A673 (cell line): ENCODE data around the gene NUDT8. TPM values are rescaled to one million over a fixed set of nuclear protein-coding genes. Genes with fewer than 3 reads are reported as not detected.

Experiments
- BruUV-seq: library from RNA; stranded (reverse); fragments of 400-500 nt; replicated peaks from 2 replicates; lab custom pipeline; 2021; lab: Mats Ljungman, UMichigan
- CTCF ChIA-PET: fragments of 300-600 bp; sonication (Branson Sonifier 250); formaldehyde crosslinking; loops from one replicate; lab custom pipeline; 2022; ENCODE audit warnings: antibody characterized with exemption; lab: Charles Lee
- POLR2A ChIA-PET: fragments of 300-600 bp; sonication (Branson Sonifier 250); formaldehyde crosslinking; loops from one replicate; lab custom pipeline; 2022; ENCODE audit warnings: antibody characterized with exemption; ENCODE audit not compliant: low non-redundant PET; lab: Charles Lee
- DNase-seq: peaks from one replicate; pipeline ENCODE4 v3.0.0-alpha.2; 2015; ENCODE audit warnings: low spot score
- H3K27ac ChIP-seq: fragments of 200-600 bp; sonication (generic); 2 replicates; pipeline ENCODE4 v1.5.1; 2016; ENCODE audit warnings: mixed run types, low read depth, mild to moderate bottlenecking, mixed read lengths, antibody characterized with exemption, low read length; ENCODE audit not compliant: poor library complexity, severe bottlenecking
- H3K27me3 ChIP-seq: fragments of 200-600 bp; sonication (generic); replicated peaks from 2 replicates; pipeline ENCODE4 v1.6.1; 2017; ENCODE audit warnings: mixed run types, low read depth, mild to moderate bottlenecking, mixed read lengths, antibody characterized with exemption, low read length; ENCODE audit not compliant: insufficient read depth, poor library complexity
- H3K36me3 ChIP-seq: fragments of 200-600 bp; sonication (generic); 2 replicates; pipeline ENCODE4 v1.6.1; 2016; ENCODE audit warnings: mixed run types, mild to moderate bottlenecking, mixed read lengths, antibody characterized with exemption, low read length; ENCODE audit not compliant: insufficient read depth, poor library complexity, severe bottlenecking
- H3K4me1 ChIP-seq: fragments of 200-600 bp; sonication (generic); 2 replicates; pipeline ENCODE4 v1.6.1; 2017; ENCODE audit warnings: mixed run types, mild to moderate bottlenecking, mixed read lengths, antibody characterized with exemption, low read length; ENCODE audit not compliant: insufficient read depth, poor library complexity, severe bottlenecking
- H3K4me3 ChIP-seq: fragments of 200-600 bp; sonication (generic); 2 replicates; pipeline ENCODE4 v1.5.1; 2016; ENCODE audit warnings: low read depth, mixed run types, mild to moderate bottlenecking, mixed read lengths, low read length; ENCODE audit not compliant: poor library complexity, severe bottlenecking
- H3K9me3 ChIP-seq: fragments of 200-600 bp; sonication (generic); 2 replicates; pipeline ENCODE4 v1.6.1; 2016; ENCODE audit warnings: mixed run types, low read depth, mild to moderate bottlenecking, mixed read lengths, antibody characterized with exemption, low read length; ENCODE audit not compliant: poor library complexity, severe bottlenecking
- EZH2 ChIP-seq: fragments of 200-600 bp; sonication (generic); IDR thresholded peaks from 2 replicates; pipeline ENCODE4 v1.6.1; 2017; ENCODE audit warnings: borderline replicate concordance, low read depth, mild to moderate bottlenecking, mixed read lengths, antibody characterized with exemption, low read length; ENCODE audit not compliant: poor library complexity, severe bottlenecking
- intact Hi-C: fragments of 100-400 bp; cut with micrococcal nuclease; formaldehyde crosslinking; loops from one replicate; pipeline ENCODE4 v1.10.0; 2022; ENCODE audit not compliant: unreplicated experiment
- total RNA-seq: library from RNA; stranded (reverse); gene quantifications from 2 replicates; pipeline ENCODE4 v1.2.3, GENCODE V29; 2021
- TF ChIP-seq, protein P1 (sequence below): fragments of 300-800, 200-600 bp; sonication (generic); conservative IDR thresholded peaks from 2 replicates; pipeline ENCODE4 v1.5.1; 2017; ENCODE audit warnings: low read depth, mild to moderate bottlenecking, antibody characterized with exemption, low read length, moderate library complexity, mixed read lengths

The NUDT8 gene
- total RNA-seq, 1 experiment from 2014 or later, result 3.4 TPM

- no peaks in the 10 kb centered on the region for H3K27me3 ChIP-seq
- TF ChIP-seq, protein P1, sequence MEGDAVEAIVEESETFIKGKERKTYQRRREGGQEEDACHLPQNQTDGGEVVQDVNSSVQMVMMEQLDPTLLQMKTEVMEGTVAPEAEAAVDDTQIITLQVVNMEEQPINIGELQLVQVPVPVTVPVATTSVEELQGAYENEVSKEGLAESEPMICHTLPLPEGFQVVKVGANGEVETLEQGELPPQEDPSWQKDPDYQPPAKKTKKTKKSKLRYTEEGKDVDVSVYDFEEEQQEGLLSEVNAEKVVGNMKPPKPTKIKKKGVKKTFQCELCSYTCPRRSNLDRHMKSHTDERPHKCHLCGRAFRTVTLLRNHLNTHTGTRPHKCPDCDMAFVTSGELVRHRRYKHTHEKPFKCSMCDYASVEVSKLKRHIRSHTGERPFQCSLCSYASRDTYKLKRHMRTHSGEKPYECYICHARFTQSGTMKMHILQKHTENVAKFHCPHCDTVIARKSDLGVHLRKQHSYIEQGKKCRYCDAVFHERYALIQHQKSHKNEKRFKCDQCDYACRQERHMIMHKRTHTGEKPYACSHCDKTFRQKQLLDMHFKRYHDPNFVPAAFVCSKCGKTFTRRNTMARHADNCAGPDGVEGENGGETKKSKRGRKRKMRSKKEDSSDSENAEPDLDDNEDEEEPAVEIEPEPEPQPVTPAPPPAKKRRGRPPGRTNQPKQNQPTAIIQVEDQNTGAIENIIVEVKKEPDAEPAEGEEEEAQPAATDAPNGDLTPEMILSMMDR, result no peak
- no peak for TF ChIP-seq EZH2
- H3K4me3 ChIP-seq, result no peak overlapping the region
- intact Hi-C loops, result no loop called here
- no peaks in the 10 kb centered on the region for H3K4me1 ChIP-seq
- POLR2A ChIA-PET, result no interaction called here
- no peak for DNase-seq
- H3K36me3 ChIP-seq, result no peaks in the 10 kb centered on the region
- H3K27ac ChIP-seq, result no peak overlapping the region
- CTCF ChIA-PET, result interaction anchor here (1.2 kb wide), 1 partner anchor 12 kb away, joined by 3 read pairs; no protein-coding TSS in a partner anchor
- no TSS peak for BruUV-seq
- no peaks in the 10 kb centered on the region for H3K9me3 ChIP-seq
Observed at GRCh38 chr11:67640758-67641337, 11.1 kb upstream of the NUDT8 start.

DNA sequence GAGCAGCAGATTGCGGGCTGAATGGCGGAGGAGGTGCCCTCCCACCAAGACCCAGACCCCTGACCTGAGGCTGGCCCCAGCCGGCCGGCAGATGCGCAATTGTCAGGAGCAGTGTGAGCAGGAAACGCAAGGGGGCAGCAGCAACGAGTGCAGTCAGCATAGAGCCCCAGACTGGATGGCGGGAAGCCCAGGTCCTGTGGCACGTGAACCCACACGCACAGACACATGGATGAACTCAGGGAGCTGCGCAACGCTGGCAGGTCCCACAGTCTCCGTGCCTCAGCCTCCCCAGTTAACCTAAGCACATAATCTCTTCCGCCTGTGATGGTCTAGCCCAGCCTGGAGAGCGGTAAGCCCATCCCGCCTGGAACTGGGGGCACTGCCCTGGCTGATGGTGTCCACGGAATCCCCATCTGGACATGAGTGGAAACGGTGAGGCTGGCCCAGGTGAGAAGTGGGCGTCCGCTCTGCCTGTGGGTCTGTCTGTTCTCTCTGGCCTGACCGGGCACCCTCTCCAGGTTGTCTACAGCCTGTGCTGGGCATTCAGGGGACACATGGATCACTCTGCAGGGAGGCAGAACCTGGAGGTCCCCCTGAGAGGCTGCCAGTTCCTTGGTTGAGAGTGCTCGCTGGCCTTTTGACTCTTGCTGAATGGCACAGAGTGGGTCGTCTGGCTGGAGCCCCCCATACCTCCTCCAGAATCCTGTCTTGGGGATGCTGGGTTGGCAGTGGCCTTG, 10.5 kb upstream of the NUDT8 start:
- H3K9me3 ChIP-seq, result no peaks in the 10 kb centered on the region
- no peak overlapping the region for H3K27ac ChIP-seq
- H3K27me3 ChIP-seq, result no peaks in the 10 kb centered on the region
- ChIA-PET CTCF (interaction anchor here (1.2 kb wide), 1 partner anchor 11 kb away, joined by 3 read pairs; no protein-coding TSS in a partner anchor), POLR2A (no interaction called here)
- H3K36me3 ChIP-seq, result no peaks in the 10 kb centered on the region
- no TSS peak for BruUV-seq
- TF ChIP-seq, protein P1, result peak; percentile 83
- no peak for TF ChIP-seq EZH2
- intact Hi-C loops, result no loop called here
- H3K4me3 ChIP-seq, result no peak overlapping the region
- no peaks in the 10 kb centered on the region for H3K4me1 ChIP-seq
- DNase-seq, result peak; percentile 69

- DNase-seq, result no peak
- POLR2A ChIA-PET, result no interaction called here
- intact Hi-C loops, result no loop called here
Observed at GRCh38 chr11:67639438-67639859, 9.7 kb upstream of the NUDT8 start, which contains the start of gene TBX10. Gene TBX10, minus strand, starts transcription at chr11:67639763. Its CDS starts 291 bp downstream, at chr11:67639472.

More at GRCh38 chr11:67639438-67639859, 9.7 kb upstream of the NUDT8 start, which contains the start of gene TBX10:
- Histone ChIP-seq H3K36me3 (no peaks in the 10 kb centered on the region), H3K27ac (no peak within 1 kb of the TSS), H3K4me3 (no peak within 1 kb of the TSS), H3K4me1 (no peaks in the 10 kb centered on the region), H3K9me3 (no peaks in the 10 kb centered on the region), H3K27me3 (no peaks in the 10 kb centered on the region)
- CTCF ChIA-PET, result no interaction called here
- no TSS peak for BruUV-seq
- TF ChIP-seq, protein P1, result no peak
